C4-2B (cell line): ENCODE data around the gene NLGN4X.

Experiments
- ZFX ChIP-seq: fragments of 450-650 bp; IDR thresholded peaks from 2 replicates; pipeline ENCODE4 v1.6.1; 2017
- TF ChIP-seq, protein P1 (sequence below): fragments of 450-650 bp; conservative IDR thresholded peaks from 2 replicates; pipeline ENCODE4 v1.5.1; 2017; ENCODE audit warnings: mild to moderate bottlenecking

DNA sequence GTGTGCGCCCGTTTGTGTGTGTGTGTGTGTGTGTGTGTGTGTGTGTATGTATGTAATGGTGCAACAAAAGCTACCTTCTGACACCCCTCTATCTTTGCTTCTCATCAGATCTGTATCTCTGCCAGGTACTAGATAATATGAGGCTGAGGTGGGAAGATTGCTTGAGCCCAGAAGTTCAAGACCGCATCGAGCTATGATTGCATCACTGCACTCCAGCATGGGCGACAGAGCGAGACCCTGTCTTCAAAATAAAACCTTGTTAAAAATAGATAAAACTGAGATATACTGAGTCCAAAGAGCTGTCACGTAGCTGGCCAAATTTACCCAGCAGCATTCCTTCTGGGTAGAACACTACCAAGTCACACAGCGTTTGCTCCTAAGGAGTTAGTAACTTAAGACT is 18.4 kb downstream of the NLGN4X start:
- TF ChIP-seq, protein P1, sequence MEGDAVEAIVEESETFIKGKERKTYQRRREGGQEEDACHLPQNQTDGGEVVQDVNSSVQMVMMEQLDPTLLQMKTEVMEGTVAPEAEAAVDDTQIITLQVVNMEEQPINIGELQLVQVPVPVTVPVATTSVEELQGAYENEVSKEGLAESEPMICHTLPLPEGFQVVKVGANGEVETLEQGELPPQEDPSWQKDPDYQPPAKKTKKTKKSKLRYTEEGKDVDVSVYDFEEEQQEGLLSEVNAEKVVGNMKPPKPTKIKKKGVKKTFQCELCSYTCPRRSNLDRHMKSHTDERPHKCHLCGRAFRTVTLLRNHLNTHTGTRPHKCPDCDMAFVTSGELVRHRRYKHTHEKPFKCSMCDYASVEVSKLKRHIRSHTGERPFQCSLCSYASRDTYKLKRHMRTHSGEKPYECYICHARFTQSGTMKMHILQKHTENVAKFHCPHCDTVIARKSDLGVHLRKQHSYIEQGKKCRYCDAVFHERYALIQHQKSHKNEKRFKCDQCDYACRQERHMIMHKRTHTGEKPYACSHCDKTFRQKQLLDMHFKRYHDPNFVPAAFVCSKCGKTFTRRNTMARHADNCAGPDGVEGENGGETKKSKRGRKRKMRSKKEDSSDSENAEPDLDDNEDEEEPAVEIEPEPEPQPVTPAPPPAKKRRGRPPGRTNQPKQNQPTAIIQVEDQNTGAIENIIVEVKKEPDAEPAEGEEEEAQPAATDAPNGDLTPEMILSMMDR = no peak
- TF ChIP-seq ZFX = no peak
